A673 (cell line): ENCODE measurements around the gene WDR82. TPM values are rescaled to one million over a fixed set of nuclear protein-coding genes. Genes with fewer than 3 reads are reported as not detected.

ENCODE experiments used
- BruUV-seq: library from RNA; stranded (reverse); fragments of 400-500 nt; replicated peaks from 2 replicates; lab custom pipeline; 2021; lab: Mats Ljungman, UMichigan
- CTCF ChIA-PET: fragments of 300-600 bp; sonication (Branson Sonifier 250); formaldehyde crosslinking; loops from one replicate; lab custom pipeline; 2022; ENCODE audit warnings: antibody characterized with exemption; lab: Charles Lee
- POLR2A ChIA-PET: fragments of 300-600 bp; sonication (Branson Sonifier 250); formaldehyde crosslinking; loops from one replicate; lab custom pipeline; 2022; ENCODE audit warnings: antibody characterized with exemption; ENCODE audit not compliant: low non-redundant PET; lab: Charles Lee
- DNase-seq: peaks from one replicate; pipeline ENCODE4 v3.0.0-alpha.2; 2015; ENCODE audit warnings: low spot score
- H3K27ac ChIP-seq: fragments of 200-600 bp; sonication (generic); 2 replicates; pipeline ENCODE4 v1.5.1; 2016; ENCODE audit warnings: mixed run types, low read depth, mild to moderate bottlenecking, mixed read lengths, antibody characterized with exemption, low read length; ENCODE audit not compliant: poor library complexity, severe bottlenecking
- H3K27me3 ChIP-seq: fragments of 200-600 bp; sonication (generic); replicated peaks from 2 replicates; pipeline ENCODE4 v1.6.1; 2017; ENCODE audit warnings: mixed run types, low read depth, mild to moderate bottlenecking, mixed read lengths, antibody characterized with exemption, low read length; ENCODE audit not compliant: insufficient read depth, poor library complexity
- H3K36me3 ChIP-seq: fragments of 200-600 bp; sonication (generic); 2 replicates; pipeline ENCODE4 v1.6.1; 2016; ENCODE audit warnings: mixed run types, mild to moderate bottlenecking, mixed read lengths, antibody characterized with exemption, low read length; ENCODE audit not compliant: insufficient read depth, poor library complexity, severe bottlenecking
- H3K4me1 ChIP-seq: fragments of 200-600 bp; sonication (generic); 2 replicates; pipeline ENCODE4 v1.6.1; 2017; ENCODE audit warnings: mixed run types, mild to moderate bottlenecking, mixed read lengths, antibody characterized with exemption, low read length; ENCODE audit not compliant: insufficient read depth, poor library complexity, severe bottlenecking
- H3K4me3 ChIP-seq: fragments of 200-600 bp; sonication (generic); 2 replicates; pipeline ENCODE4 v1.5.1; 2016; ENCODE audit warnings: low read depth, mixed run types, mild to moderate bottlenecking, mixed read lengths, low read length; ENCODE audit not compliant: poor library complexity, severe bottlenecking
- H3K9me3 ChIP-seq: fragments of 200-600 bp; sonication (generic); 2 replicates; pipeline ENCODE4 v1.6.1; 2016; ENCODE audit warnings: mixed run types, low read depth, mild to moderate bottlenecking, mixed read lengths, antibody characterized with exemption, low read length; ENCODE audit not compliant: poor library complexity, severe bottlenecking
- EZH2 ChIP-seq: fragments of 200-600 bp; sonication (generic); IDR thresholded peaks from 2 replicates; pipeline ENCODE4 v1.6.1; 2017; ENCODE audit warnings: borderline replicate concordance, low read depth, mild to moderate bottlenecking, mixed read lengths, antibody characterized with exemption, low read length; ENCODE audit not compliant: poor library complexity, severe bottlenecking
- intact Hi-C: fragments of 100-400 bp; cut with micrococcal nuclease; formaldehyde crosslinking; loops from one replicate; pipeline ENCODE4 v1.10.0; 2022; ENCODE audit not compliant: unreplicated experiment
- total RNA-seq: library from RNA; stranded (reverse); gene quantifications from 2 replicates; pipeline ENCODE4 v1.2.3, GENCODE V29; 2021
- TF ChIP-seq, protein P1 (sequence below): fragments of 300-800, 200-600 bp; sonication (generic); conservative IDR thresholded peaks from 2 replicates; pipeline ENCODE4 v1.5.1; 2017; ENCODE audit warnings: low read depth, mild to moderate bottlenecking, antibody characterized with exemption, low read length, moderate library complexity, mixed read lengths

The WDR82 gene
- total RNA-seq, 1 experiment from 2014 or later, result 54.3 TPM

DNA sequence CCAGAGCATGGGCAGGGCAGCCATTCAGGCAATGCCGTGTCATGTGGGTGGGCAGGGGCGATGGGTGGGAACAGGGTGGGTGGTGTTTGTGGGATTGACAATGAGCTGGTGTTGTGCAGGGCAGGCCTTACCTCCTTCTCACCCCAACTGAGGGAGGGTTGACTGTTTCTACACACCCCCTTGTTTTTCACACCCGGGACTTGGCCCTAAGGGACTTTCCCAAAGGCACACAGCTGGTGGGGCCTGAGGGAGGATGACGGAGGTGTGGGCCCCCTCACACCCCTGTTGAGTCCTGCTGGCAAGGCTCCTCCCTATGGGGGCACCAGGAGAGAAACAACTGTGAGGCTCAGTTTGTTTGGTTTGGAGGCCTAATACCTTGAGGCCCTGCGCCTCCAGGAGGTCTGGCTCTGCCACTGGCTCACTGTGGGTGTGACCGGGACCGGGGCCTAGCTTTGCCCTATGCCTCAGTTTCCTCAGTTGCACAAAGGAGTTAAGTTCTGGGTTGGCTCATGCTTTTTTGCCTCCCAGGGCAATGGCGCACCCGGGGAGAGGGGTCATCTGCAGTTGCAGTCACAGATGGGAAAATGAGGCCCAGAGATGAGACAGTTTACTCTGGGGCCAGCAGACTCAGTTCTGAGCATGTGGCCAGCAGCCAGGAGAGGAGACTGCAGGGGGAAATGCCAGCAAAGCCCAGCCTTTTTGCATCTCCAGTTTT, 32.6 kb upstream of the WDR82 start:
- H3K4me1 ChIP-seq, result no peaks in the 10 kb centered on the region
- H3K27me3 ChIP-seq, result no peaks in the 10 kb centered on the region
- TF ChIP-seq EZH2, result no peak
- TF ChIP-seq, protein P1, sequence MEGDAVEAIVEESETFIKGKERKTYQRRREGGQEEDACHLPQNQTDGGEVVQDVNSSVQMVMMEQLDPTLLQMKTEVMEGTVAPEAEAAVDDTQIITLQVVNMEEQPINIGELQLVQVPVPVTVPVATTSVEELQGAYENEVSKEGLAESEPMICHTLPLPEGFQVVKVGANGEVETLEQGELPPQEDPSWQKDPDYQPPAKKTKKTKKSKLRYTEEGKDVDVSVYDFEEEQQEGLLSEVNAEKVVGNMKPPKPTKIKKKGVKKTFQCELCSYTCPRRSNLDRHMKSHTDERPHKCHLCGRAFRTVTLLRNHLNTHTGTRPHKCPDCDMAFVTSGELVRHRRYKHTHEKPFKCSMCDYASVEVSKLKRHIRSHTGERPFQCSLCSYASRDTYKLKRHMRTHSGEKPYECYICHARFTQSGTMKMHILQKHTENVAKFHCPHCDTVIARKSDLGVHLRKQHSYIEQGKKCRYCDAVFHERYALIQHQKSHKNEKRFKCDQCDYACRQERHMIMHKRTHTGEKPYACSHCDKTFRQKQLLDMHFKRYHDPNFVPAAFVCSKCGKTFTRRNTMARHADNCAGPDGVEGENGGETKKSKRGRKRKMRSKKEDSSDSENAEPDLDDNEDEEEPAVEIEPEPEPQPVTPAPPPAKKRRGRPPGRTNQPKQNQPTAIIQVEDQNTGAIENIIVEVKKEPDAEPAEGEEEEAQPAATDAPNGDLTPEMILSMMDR, result no peak
- H3K9me3 ChIP-seq, result no peaks in the 10 kb centered on the region
- BruUV-seq, result no TSS peak
- DNase-seq, result no peak
- ChIA-PET CTCF (no interaction called here), POLR2A (no interaction called here)
- H3K36me3 ChIP-seq, result no peaks in the 10 kb centered on the region
- intact Hi-C loops, result no loop called here
- H3K27ac ChIP-seq, result no peak overlapping the region
- no peak overlapping the region for H3K4me3 ChIP-seq

DNA sequence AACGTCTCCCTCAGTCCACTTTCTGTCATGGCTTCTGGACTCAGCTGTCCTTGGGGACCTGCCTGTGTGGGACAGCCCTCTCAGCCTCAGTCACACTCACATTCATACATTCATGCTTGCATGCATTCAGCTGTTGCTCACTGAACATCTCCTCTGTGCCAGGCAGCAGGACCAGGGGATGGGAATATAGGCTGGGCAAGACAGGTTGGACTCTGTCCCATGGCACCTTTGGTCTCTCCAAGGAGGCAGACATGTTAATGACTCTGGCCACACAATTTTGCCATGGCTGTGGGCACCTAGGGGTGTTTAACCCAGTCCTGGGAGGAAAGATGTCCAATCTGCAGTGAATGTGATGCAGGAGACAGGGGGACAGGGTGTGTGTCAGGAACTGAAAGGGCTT, 29.9 kb upstream of the WDR82 start:
- no TSS peak for BruUV-seq
- Histone ChIP-seq H3K27me3 (no peaks in the 10 kb centered on the region), H3K4me1 (no peaks in the 10 kb centered on the region), H3K9me3 (no peaks in the 10 kb centered on the region), H3K36me3 (no peaks in the 10 kb centered on the region), H3K27ac (no peak overlapping the region), H3K4me3 (no peak overlapping the region)
- TF ChIP-seq, protein P1, result no peak
- no peak for TF ChIP-seq EZH2
- CTCF ChIA-PET, result no interaction called here
- intact Hi-C loops, result no loop called here
- no peak for DNase-seq
- POLR2A ChIA-PET, result no interaction called here

DNA sequence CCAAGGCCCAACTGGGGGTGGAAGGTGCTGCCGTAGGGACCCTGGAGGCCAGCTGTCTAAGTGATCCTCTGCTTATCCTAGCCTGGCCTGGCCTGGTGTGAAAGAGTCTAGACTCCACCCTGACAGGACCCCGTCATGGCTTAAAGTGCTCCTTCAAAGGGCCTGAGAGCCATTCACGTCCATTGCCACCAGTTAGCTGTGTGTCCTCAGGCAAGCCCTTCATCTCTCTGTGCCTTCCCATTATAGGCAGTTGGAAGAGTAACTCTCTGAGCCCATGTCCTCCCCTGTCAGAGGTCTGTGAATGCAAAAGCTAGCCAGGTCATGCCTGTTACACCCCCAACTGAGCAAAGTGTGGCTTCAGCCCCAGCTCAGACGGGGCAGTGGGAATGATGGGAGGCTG, 28.5 kb upstream of the WDR82 start:
- DNase-seq, result no peak
- BruUV-seq, result no TSS peak
- Histone ChIP-seq H3K9me3 (no peaks in the 10 kb centered on the region), H3K4me1 (no peaks in the 10 kb centered on the region), H3K27me3 (no peaks in the 10 kb centered on the region), H3K4me3 (no peak overlapping the region), H3K27ac (no peak overlapping the region), H3K36me3 (no peaks in the 10 kb centered on the region)
- intact Hi-C loops, result no loop called here
- TF ChIP-seq, protein P1, result no peak
- TF ChIP-seq EZH2, result no peak
- ChIA-PET POLR2A (no interaction called here), CTCF (no interaction called here)
